NCI-H2081 (cell line): ENCODE data around the gene GAPDHS.
A peak's percentile ranks its signal among the peaks of the same experiment; 100 is the strongest.

ENCODE experiments used
- DNase-seq, 2 experiments: peaks; one replicate each; lab custom pipeline; 2025; lab: John Stamatoyannopoulos, UW

GAPDHS gene

GRCh38 chr19:35540356-35540927, 7.2 kb downstream of the GAPDHS start:
- no peak for DNase-seq

GRCh38 chr19:35542209-35542608, 9.0 kb downstream of the GAPDHS start:
- no peak for DNase-seq

GRCh38 chr19:35543280-35544109, 10.2 kb downstream of the GAPDHS start:
- DNase-seq: no peak

GRCh38 chr19:35544110-35544802, 11.0 kb downstream of the GAPDHS start:
- no peak for DNase-seq

GRCh38 chr19:35545001-35545854, 12.0 kb downstream of the GAPDHS start, which contains the start of gene TMEM147:
TSS of gene TMEM147 (plus strand) at chr19:35545626. CDS start at chr19:35545740, 114 bp downstream.
- DNase-seq: peak; percentile 86 to 91

- peak in 1 of 2 experiments; percentile 12 for DNase-seq
These were observed 12.7 kb downstream of the GAPDHS start for GRCh38 chr19:35545855-35546381.

- DNase-seq: no peak
These were observed 13.3 kb downstream of the GAPDHS start for GRCh38 chr19:35546532-35546931.

GRCh38 chr19:35549174-35549788, 16.0 kb downstream of the GAPDHS start:
- peak; percentile 57 to 79 for DNase-seq

GRCh38 chr19:35549879-35550523, 16.7 kb downstream of the GAPDHS start:
- DNase-seq: no peak

- no peak for DNase-seq
These were observed 18.0 kb downstream of the GAPDHS start for GRCh38 chr19:35551091-35551810.

GRCh38 chr19:35552534-35553384, 19.5 kb downstream of the GAPDHS start:
- no peak for DNase-seq

GRCh38 chr19:35553385-35554000, 20.2 kb downstream of the GAPDHS start:
- no peak for DNase-seq

- no peak for DNase-seq
These were observed 20.8 kb downstream of the GAPDHS start for GRCh38 chr19:35554076-35554475.

GRCh38 chr19:35555301-35556005, 22.2 kb downstream of the GAPDHS start:
- DNase-seq: peak in 1 of 2 experiments; percentile 10

GRCh38 chr19:35556025-35556590, 22.9 kb downstream of the GAPDHS start:
- DNase-seq: no peak

GRCh38 chr19:35556846-35557538, 23.7 kb downstream of the GAPDHS start:
- no peak for DNase-seq
